Hepatocyte (in vitro differentiated cells): Measurements from ENCODE around the gene SCT. TPM values are rescaled to one million over a fixed set of nuclear protein-coding genes. Genes with fewer than 3 reads are reported as not detected.

ENCODE experiments used
- DNase-seq: peaks from one replicate; pipeline ENCODE4 v3.0.0-alpha.2; 2016; ENCODE audit warnings: low spot score
- H2AFZ ChIP-seq: fragments of 200-600 bp; sonication (generic); 2 replicates; pipeline ENCODE4 v1.6.0; 2016; ENCODE audit warnings: antibody characterized with exemption, mild to moderate bottlenecking
- H3K27ac ChIP-seq: fragments of 200-600 bp; sonication (generic); 2 replicates; pipeline ENCODE4 v1.5.1; 2016; ENCODE audit warnings: mild to moderate bottlenecking
- H3K27me3 ChIP-seq: fragments of 200-600 bp; sonication (generic); 2 replicates; pipeline ENCODE4 v1.6.1; 2016
- H3K36me3 ChIP-seq: fragments of 200-600 bp; sonication (generic); replicated peaks from 2 replicates; pipeline ENCODE4 v1.5.1; 2016; ENCODE audit warnings: low read depth; ENCODE audit not compliant: insufficient read depth
- H3K4me1 ChIP-seq: fragments of 200-600 bp; sonication (generic); 2 replicates; pipeline ENCODE4 v1.5.1; 2016; ENCODE audit warnings: mild to moderate bottlenecking, moderate library complexity; ENCODE audit not compliant: insufficient read depth
- H3K4me2 ChIP-seq: fragments of 200-600 bp; sonication (generic); 2 replicates; pipeline ENCODE4 v1.6.0; 2016
- H3K4me3 ChIP-seq: fragments of 200-600 bp; sonication (generic); 2 replicates; pipeline ENCODE4 v1.5.1; 2016; ENCODE audit warnings: mild to moderate bottlenecking
- H3K79me2 ChIP-seq: fragments of 200-600 bp; sonication (generic); 2 replicates; pipeline ENCODE4 v1.6.0; 2017; ENCODE audit warnings: mild to moderate bottlenecking
- H3K9me2 ChIP-seq: fragments of 200-600 bp; sonication (generic); replicated peaks from 2 replicates; pipeline ENCODE4 v1.6.0; 2017; ENCODE audit warnings: mild to moderate bottlenecking; ENCODE audit not compliant: insufficient read depth
- H3K9me3 ChIP-seq: fragments of 200-600 bp; sonication (generic); 2 replicates; pipeline ENCODE4 v1.5.1; 2016; ENCODE audit warnings: low read depth, mild to moderate bottlenecking
- H4K20me1 ChIP-seq: fragments of 200-600 bp; sonication (generic); 2 replicates; pipeline ENCODE4 v1.6.0; 2016; ENCODE audit warnings: mild to moderate bottlenecking; ENCODE audit not compliant: insufficient read depth, poor library complexity, severe bottlenecking
- CTCF ChIP-seq: fragments of 200-600 bp; sonication (generic); IDR thresholded peaks from 2 replicates; pipeline ENCODE4 v1.5.1; 2016; ENCODE audit warnings: antibody characterized with exemption, mild to moderate bottlenecking; ENCODE audit not compliant: poor library complexity
- EZH2 ChIP-seq: fragments of 200-600 bp; sonication (generic); IDR thresholded peaks from 2 replicates; pipeline ENCODE4 v1.6.1; 2016; ENCODE audit warnings: antibody characterized with exemption, mild to moderate bottlenecking, borderline replicate concordance
- EZH2phosphoT487 ChIP-seq: fragments of 200-600 bp; sonication (generic); IDR thresholded peaks from one replicate; pipeline ENCODE4 v1.6.1; 2018; ENCODE audit warnings: antibody characterized with exemption, mild to moderate bottlenecking, low read depth, moderate library complexity; ENCODE audit not compliant: unreplicated experiment, severe bottlenecking
- WGBS: methylation state at CpG from one replicate; pipeline ENCODE4 v1.1.6; 2016; ENCODE audit warnings: low lambda C conversion rate; ENCODE audit errors: missing lambda C conversion rate; 5-methylcytosine and 5-hydroxymethylcytosine counted together
- polyA plus RNA-seq: library from polyadenylated mRNA; unstranded; fragments of >200 nt; fragmentation: Nextera tagmentation; extraction: Ambion mirVana; gene quantifications from 2 replicates; pipeline ENCODE4 v1.2.1, GENCODE V29; 2016
- total RNA-seq: library from RNA; depleted of rRNA; stranded (reverse); fragments of >200 nt; gene quantifications from 2 replicates; pipeline ENCODE4 v1.2.3, GENCODE V29; 2014

Gene SCT
- total RNA-seq (not detected in 2 replicates), polyA plus RNA-seq (20.5 and 21.7 TPM in 2 replicates)

- H3K36me3 ChIP-seq = no peaks in the 10 kb centered on the region
- H3K27ac ChIP-seq = no peak within 1 kb of the TSS
- no peaks in the 10 kb centered on the region for H3K79me2 ChIP-seq
- no peaks in the 10 kb centered on the region for H3K27me3 ChIP-seq
- no peak within 1 kb of the TSS for H2AFZ ChIP-seq
- no peaks in the 10 kb centered on the region for H3K9me3 ChIP-seq
- H3K4me3 ChIP-seq = no peak within 1 kb of the TSS
- peaks cover 14% of the 10 kb centered on the region for H3K4me1 ChIP-seq
- 38% methylated on average over 11 of the region's 72 CpGs for WGBS
- TF ChIP-seq EZH2phosphoT487 (no peak), EZH2 (peak; percentile 33), CTCF (no peak)
- H3K4me2 ChIP-seq = peak within 1 kb of the TSS; percentile 72
- H3K9me2 ChIP-seq = no peaks in the 10 kb centered on the region
- DNase-seq = peak; percentile 28
- H4K20me1 ChIP-seq = no peaks in the 10 kb centered on the region
Measured at GRCh38 chr11:626475-627307, at the start of gene SCT. SCT (minus strand) TSS chr11:627181; CDS start chr11:627143, 38 bp downstream.

- Histone ChIP-seq H3K27ac (no peak overlapping the region), H3K9me2 (no peaks in the 10 kb centered on the region), H3K4me1 (no peaks in the 10 kb centered on the region), H3K79me2 (no peaks in the 10 kb centered on the region), H3K4me3 (no peak overlapping the region), H3K36me3 (no peaks in the 10 kb centered on the region), H3K4me2 (no peak overlapping the region), H4K20me1 (no peaks in the 10 kb centered on the region), H3K9me3 (no peaks in the 10 kb centered on the region), H2AFZ (no peak overlapping the region), H3K27me3 (no peaks in the 10 kb centered on the region)
- no peak for TF ChIP-seq CTCF
- no peak for TF ChIP-seq EZH2
- no peak for TF ChIP-seq EZH2phosphoT487
- no peak for DNase-seq
- 98% methylated on average over 17 of the region's 17 CpGs for WGBS
Measured at GRCh38 chr11:674406-674805, 47.4 kb upstream of the SCT start.

GRCh38 chr11:673866-674265 lies 46.9 kb upstream of the SCT start:
- no peaks in the 10 kb centered on the region for H3K4me1 ChIP-seq
- H3K27me3 ChIP-seq = no peaks in the 10 kb centered on the region
- H3K36me3 ChIP-seq = no peaks in the 10 kb centered on the region
- WGBS = 97% methylated on average over 8 of the region's 8 CpGs
- no peak overlapping the region for H3K27ac ChIP-seq
- H2AFZ ChIP-seq = no peak overlapping the region
- no peak for TF ChIP-seq EZH2phosphoT487
- no peak for TF ChIP-seq EZH2
- TF ChIP-seq CTCF = no peak
- H3K79me2 ChIP-seq = no peaks in the 10 kb centered on the region
- no peak overlapping the region for H3K4me3 ChIP-seq
- H3K9me3 ChIP-seq = no peaks in the 10 kb centered on the region
- no peaks in the 10 kb centered on the region for H4K20me1 ChIP-seq
- no peak for DNase-seq
- H3K9me2 ChIP-seq = no peaks in the 10 kb centered on the region
- H3K4me2 ChIP-seq = no peak overlapping the region
